GM12872 (cell line): ENCODE data around the gene CCHCR1.

Source experiments
- CTCF ChIP-seq: IDR thresholded peaks from 3 replicates; pipeline ENCODE4 v1.5.1; 2011; ENCODE audit warnings: low read depth, mild to moderate bottlenecking, low read length, moderate library complexity; ENCODE audit not compliant: insufficient read depth

CCHCR1 gene, protein sequence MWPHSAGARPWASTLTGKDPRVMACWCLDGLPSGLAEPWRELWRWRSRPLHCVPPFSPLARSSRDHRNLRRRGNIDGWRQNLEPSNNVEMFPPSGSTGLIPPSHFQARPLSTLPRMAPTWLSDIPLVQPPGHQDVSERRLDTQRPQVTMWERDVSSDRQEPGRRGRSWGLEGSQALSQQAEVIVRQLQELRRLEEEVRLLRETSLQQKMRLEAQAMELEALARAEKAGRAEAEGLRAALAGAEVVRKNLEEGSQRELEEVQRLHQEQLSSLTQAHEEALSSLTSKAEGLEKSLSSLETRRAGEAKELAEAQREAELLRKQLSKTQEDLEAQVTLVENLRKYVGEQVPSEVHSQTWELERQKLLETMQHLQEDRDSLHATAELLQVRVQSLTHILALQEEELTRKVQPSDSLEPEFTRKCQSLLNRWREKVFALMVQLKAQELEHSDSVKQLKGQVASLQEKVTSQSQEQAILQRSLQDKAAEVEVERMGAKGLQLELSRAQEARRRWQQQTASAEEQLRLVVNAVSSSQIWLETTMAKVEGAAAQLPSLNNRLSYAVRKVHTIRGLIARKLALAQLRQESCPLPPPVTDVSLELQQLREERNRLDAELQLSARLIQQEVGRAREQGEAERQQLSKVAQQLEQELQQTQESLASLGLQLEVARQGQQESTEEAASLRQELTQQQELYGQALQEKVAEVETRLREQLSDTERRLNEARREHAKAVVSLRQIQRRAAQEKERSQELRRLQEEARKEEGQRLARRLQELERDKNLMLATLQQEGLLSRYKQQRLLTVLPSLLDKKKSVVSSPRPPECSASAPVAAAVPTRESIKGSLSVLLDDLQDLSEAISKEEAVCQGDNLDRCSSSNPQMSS

DNA sequence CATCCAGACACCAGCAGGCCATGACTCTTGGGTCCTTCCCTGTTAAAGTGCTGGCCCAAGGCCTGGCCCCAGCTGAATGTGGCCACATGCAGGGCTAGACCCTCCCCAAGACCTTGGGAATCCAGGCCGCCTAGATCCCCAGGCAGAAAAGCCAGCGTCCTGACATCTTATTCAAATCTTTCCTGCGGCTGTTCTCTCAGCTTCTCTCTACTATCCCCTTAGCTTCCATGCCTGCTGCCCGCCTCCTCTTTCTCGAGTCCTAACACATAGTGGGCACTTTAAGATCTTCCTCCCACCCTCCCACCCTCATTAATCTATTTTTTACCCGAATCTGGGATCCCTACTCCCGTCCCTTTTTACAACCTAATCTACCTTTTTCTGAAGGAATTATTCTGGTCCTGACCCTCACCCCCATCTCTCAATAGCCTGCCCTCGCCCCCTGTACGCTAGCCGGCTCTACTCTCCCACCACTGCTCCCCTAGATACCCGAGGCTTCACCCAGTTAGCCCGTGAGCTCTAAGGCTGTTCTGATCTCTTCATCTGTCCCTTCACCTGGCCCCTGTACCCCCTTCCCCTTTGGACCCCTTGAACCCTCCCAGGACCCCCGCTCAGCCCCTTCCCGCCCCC, at the start of gene CCHCR1:
Gene CCHCR1, minus strand, starts transcription at position 290 of the 627 bp plus-strand sequence. Its CDS starts 202 bp downstream, at position 88.
- TF ChIP-seq CTCF: no peak

DNA sequence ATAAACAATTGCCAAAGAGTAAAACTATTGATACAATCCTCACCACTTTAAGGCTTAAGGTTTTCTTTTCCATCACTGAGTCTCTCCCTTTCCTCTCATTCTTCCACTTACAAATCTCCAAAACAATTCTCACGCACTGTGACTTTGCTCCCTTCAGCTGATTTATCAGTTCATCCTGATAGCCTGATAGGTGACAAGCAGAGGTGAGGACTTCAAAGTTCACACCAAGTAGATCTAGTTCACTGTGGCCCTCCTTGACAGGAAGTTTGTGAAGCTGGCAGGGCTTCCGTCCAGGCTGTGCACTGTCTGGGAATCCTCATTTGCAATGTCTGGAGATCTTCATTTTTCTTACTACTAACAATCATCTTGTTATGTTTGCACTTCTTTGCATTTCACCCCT, 48.0 kb upstream of the CCHCR1 start:
- no peak for TF ChIP-seq CTCF

- TF ChIP-seq CTCF: no peak
Observed at GRCh38 chr6:31204751-31205145, 47.1 kb upstream of the CCHCR1 start.

DNA sequence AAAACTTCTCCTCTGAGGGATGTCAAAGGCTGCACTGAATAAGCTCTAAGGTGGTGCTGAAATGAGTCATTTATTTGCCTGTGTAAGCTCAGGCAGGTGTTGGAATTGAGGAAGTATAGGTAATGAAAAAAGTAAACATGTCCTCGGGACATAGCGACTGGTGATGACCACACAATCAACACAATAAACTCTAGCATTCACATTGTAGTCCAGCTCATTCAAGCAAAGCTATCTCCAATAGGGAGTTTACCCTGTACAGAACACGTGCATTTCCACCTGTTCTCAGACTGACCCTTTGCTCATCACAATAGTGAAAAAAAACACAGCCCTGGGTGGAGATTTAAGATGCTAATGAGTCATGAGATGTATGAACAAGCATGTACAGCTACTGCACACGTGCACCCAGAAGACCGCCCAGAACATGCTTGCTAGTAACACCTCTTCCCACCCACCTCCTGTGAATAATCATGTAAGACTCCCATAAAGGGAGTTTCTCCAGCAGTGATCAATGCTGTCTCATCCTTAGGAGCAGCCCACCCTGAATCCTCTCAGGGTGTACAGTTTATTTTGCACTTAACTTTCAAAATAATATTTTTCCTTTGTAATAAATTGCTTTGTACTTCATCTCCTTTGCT, 45.9 kb upstream of the CCHCR1 start:
- no peak for TF ChIP-seq CTCF

- TF ChIP-seq CTCF: no peak
Observed at GRCh38 chr6:31202259-31203166, 44.9 kb upstream of the CCHCR1 start.

- TF ChIP-seq CTCF: no peak
Observed at GRCh38 chr6:31197559-31198305, 40.1 kb upstream of the CCHCR1 start.
